HFFc6 (cell line): ENCODE measurements around the gene BCL2L13. TPM values are rescaled to one million over a fixed set of nuclear protein-coding genes. Genes with fewer than 3 reads are reported as not detected.

ENCODE experiments used
- DNase-seq: peaks from one replicate; pipeline ENCODE4 v3.0.0-alpha.2; 2018
- H3K27ac Mint-ChIP-seq: 2 replicates; pipeline ENCODE4 v1.8.0; 2020; ENCODE audit warnings: mild to moderate bottlenecking, mixed read lengths
- H3K27me3 Mint-ChIP-seq: 2 replicates; pipeline ENCODE4 v1.8.0; 2021; ENCODE audit warnings: mild to moderate bottlenecking, moderate library complexity, mixed read lengths; ENCODE audit not compliant: insufficient read depth
- H3K36me3 Mint-ChIP-seq: 2 replicates; pipeline ENCODE4 v1.8.0; 2021; ENCODE audit warnings: low read depth, mixed read lengths
- H3K4me1 Mint-ChIP-seq: 2 replicates; pipeline ENCODE4 v1.8.0; 2020; ENCODE audit warnings: low read depth, mixed read lengths
- H3K4me3 Mint-ChIP-seq: 2 replicates; pipeline ENCODE4 v1.8.0; 2020; ENCODE audit warnings: mild to moderate bottlenecking, moderate library complexity, mixed read lengths
- H3K9me3 Mint-ChIP-seq: 2 replicates; pipeline ENCODE4 v1.8.0; 2020; ENCODE audit warnings: mild to moderate bottlenecking, mixed read lengths
- total RNA-seq, 6 experiments: library from RNA; stranded (reverse); fragmentation: NEBNext Ultra II Directional; extraction: Animal tissue kit (Norgen Biotek cat#: 25700); gene quantifications; 2 replicates in 1 of 6; 3 replicates in 5 of 6; pipeline ENCODE4 v1.2.3, GENCODE V29; 2021
- TF ChIP-seq, protein P1 (sequence below): fragments of 200-600 bp; sonication (generic); IDR thresholded peaks from 2 replicates; pipeline ENCODE4 v1.5.0; 2021; ENCODE audit warnings: antibody characterized with exemption, mild to moderate bottlenecking

BCL2L13 gene
- total RNA-seq, 6 experiments from 2014 or later: 46.7 to 53.1 (median 49.7) TPM

DNA sequence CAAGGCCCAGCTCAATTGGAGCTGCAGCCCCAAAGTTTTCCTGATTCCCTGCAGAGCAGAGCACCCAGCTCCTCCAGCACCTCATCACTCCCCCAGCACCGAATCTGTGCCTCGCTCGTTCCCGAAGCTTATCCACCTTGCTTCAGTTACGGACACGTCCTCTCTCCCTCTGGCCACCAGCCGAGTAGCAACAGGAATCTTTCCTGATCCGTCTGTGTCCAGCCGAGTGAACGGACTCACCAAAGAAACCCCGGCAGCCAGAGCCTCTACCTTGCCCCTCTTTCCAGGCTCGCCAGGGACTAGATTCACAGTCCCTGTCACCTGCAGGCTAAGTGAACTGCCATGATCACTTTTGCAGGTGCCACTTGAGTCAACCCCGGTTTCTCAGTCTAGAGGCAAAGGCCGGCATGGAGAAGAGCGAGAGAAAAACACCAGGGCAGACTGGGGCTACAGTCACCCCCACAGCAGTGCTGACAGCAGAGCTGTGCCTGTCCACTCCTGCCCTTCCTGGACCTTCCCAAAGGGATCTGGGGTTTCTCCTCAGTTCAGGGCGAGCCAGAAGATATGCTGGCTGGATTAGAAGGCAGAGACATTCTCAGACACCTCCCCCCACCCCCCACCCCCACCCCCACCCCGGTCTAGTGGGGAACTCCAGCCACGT lies 103.4 kb downstream of the BCL2L13 start:
- no peak for DNase-seq
- TF ChIP-seq, protein P1, sequence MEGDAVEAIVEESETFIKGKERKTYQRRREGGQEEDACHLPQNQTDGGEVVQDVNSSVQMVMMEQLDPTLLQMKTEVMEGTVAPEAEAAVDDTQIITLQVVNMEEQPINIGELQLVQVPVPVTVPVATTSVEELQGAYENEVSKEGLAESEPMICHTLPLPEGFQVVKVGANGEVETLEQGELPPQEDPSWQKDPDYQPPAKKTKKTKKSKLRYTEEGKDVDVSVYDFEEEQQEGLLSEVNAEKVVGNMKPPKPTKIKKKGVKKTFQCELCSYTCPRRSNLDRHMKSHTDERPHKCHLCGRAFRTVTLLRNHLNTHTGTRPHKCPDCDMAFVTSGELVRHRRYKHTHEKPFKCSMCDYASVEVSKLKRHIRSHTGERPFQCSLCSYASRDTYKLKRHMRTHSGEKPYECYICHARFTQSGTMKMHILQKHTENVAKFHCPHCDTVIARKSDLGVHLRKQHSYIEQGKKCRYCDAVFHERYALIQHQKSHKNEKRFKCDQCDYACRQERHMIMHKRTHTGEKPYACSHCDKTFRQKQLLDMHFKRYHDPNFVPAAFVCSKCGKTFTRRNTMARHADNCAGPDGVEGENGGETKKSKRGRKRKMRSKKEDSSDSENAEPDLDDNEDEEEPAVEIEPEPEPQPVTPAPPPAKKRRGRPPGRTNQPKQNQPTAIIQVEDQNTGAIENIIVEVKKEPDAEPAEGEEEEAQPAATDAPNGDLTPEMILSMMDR: no peak
- Mint-ChIP-seq H3K9me3 (no peaks in the 10 kb centered on the region), H3K27ac (no peak overlapping the region), H3K4me1 (no peaks in the 10 kb centered on the region), H3K36me3 (no peaks in the 10 kb centered on the region), H3K27me3 (no peaks in the 10 kb centered on the region), H3K4me3 (no peak overlapping the region)

DNA sequence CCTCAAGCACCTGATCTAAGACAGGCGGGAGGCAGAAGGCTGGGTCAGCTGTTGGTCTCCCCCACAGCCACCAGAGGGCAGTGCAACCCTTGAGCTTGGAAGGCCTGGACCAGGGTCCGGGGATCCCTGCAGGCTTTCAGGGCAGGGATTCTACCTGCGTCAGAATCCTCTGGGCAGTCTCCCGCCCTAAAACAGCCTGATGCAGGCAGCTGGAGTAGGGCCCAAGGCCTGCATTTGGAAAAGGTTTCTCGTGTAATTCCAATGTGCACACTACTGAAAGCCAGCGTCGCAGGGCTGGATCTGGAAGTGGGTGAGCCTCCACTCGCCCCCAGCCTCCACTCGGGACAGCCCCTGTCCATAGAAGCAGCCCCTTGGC lies 104.0 kb downstream of the BCL2L13 start:
- TF ChIP-seq, protein P1: peak; percentile 86
- no peaks in the 10 kb centered on the region for H3K9me3 Mint-ChIP-seq
- H3K27me3 Mint-ChIP-seq: no peaks in the 10 kb centered on the region
- no peaks in the 10 kb centered on the region for H3K36me3 Mint-ChIP-seq
- H3K4me3 Mint-ChIP-seq: no peak overlapping the region
- DNase-seq: peak; percentile 43
- H3K4me1 Mint-ChIP-seq: no peaks in the 10 kb centered on the region
- no peak overlapping the region for H3K27ac Mint-ChIP-seq

DNA sequence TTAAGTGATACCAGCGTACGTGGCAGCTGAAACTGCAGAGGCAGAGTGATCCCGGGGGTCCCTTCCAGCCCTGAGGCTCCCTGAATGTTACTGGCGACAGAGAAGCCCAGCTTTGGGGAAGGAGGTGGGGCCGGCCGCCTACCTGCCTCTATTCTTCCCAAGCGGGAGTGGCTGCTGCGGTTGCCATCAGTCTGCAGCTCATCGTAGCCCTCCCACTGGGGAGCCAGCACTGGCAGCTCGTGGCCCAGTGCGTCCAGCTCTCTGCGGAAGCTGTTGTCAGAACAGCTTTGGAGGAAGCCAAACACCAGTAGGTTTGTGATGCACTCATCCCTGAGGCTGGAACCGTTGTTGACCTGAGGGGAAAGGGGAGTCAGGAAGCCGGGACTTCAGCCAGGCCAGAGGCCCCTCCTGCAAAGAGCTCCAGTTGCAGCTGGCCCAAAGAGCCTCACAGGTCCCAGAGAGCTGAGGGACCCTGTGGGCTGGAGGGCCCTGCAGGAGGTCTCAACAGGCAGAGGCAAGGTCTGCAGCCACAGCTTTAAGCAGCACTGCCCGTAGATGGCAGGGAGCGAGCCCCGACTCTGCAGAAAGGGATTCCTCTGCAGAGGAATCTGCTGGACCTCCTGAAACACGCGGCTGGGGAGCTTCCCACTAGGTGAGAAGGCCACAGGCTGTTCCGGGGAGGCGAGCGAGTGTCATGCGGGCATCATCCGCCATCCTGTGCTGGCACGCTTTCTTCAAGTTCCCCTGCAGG lies 105.3 kb downstream of the BCL2L13 start:
- Mint-ChIP-seq H3K4me1 (no peaks in the 10 kb centered on the region), H3K27me3 (no peaks in the 10 kb centered on the region), H3K9me3 (no peaks in the 10 kb centered on the region), H3K36me3 (no peaks in the 10 kb centered on the region), H3K27ac (no peak overlapping the region), H3K4me3 (no peak overlapping the region)
- TF ChIP-seq, protein P1: no peak
- DNase-seq: no peak

DNA sequence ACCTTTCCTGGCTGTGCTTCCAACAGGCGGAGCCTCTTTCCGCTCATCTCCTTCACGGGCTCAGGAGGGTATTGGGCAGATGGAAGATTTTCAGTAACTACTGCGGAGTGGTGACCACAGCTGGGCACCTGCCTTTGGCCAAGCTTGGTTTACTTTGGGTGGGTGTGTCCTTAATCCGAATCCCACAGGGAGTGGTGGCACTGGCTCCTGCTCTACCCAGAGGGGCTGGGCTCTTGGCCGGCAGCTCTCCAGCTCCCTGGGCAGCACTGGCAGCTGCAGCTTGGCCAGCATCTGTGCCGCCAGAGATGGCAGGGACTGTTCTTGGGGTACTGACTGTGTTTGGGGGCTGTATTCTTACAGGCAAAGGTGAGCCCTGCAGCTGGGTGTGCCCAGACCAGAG lies 105.9 kb downstream of the BCL2L13 start:
- TF ChIP-seq, protein P1: no peak
- H3K27ac Mint-ChIP-seq: no peak overlapping the region
- no peak overlapping the region for H3K4me3 Mint-ChIP-seq
- no peak for DNase-seq
- H3K36me3 Mint-ChIP-seq: no peaks in the 10 kb centered on the region
- no peaks in the 10 kb centered on the region for H3K27me3 Mint-ChIP-seq
- no peaks in the 10 kb centered on the region for H3K4me1 Mint-ChIP-seq
- H3K9me3 Mint-ChIP-seq: no peaks in the 10 kb centered on the region

DNA sequence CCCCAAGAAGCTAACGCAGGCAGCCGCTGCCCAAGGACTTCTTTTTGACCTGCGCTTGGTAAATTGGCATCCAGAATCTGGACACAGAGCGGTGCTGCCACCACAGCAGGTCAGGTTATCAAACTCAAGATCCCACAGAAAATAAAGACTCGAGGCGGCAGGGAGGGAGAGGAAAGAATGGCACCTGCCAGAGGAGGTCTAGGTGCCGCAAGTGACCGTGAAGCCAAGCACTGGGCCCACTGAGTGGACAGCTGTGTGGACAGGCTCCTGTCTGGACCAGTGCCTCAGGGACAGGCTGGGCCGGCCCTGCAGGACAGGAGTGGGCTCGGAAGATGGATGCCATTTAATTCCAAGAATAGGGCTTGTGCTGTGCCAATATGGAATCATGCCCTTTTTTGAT lies 108.4 kb downstream of the BCL2L13 start:
- H3K36me3 Mint-ChIP-seq: no peaks in the 10 kb centered on the region

More for the DNA sequence above, 108.4 kb downstream of the BCL2L13 start:
- Mint-ChIP-seq H3K27me3 (no peaks in the 10 kb centered on the region), H3K9me3 (no peaks in the 10 kb centered on the region), H3K27ac (no peak overlapping the region), H3K4me1 (no peaks in the 10 kb centered on the region), H3K4me3 (no peak overlapping the region)
- no peak for DNase-seq
- TF ChIP-seq, protein P1: no peak; the same call in 1 of the 2 replicates
